ENCODE results near the gene DCDC2. TPM values are rescaled to one million over a fixed set of nuclear protein-coding genes. Genes with fewer than 3 reads are reported as not detected.

The DCDC2 gene
- total RNA-seq, 4 donors from 2014 or later = 0.29 to 0.64 (median 0.42) TPM

- H3K4me3 ChIP-seq = no peak overlapping the region
- in situ Hi-C loops (cut with MboI; ENCODE audit: low sequenced_read_pairs in 4 of 4) = no loop called here
- TF ChIP-seq POLR2A (IDR thresholded peaks at IDR 0.05) = no peak
- TF ChIP-seq CTCF (IDR thresholded peaks at IDR 0.05 in 4 of 5, conservative IDR thresholded peaks at IDR 0.05 in 1 of 5) = no peak
- no peaks in the 10 kb centered on the region for H3K9me3 ChIP-seq
- ATAC-seq (no peak), DNase-seq (no peak)
- no peak overlapping the region for H3K27ac ChIP-seq
- no peaks in the 10 kb centered on the region for H3K36me3 ChIP-seq
- intact Hi-C loops (cut with DNase I; ENCODE audit: low total_unique reads) = no loop called here
- no peaks in the 10 kb centered on the region for H3K4me1 ChIP-seq
- H3K27me3 ChIP-seq = no peaks in the 10 kb centered on the region
Observed at GRCh38 chr6:24191346-24191745, 166.5 kb downstream of the DCDC2 start.

DNA sequence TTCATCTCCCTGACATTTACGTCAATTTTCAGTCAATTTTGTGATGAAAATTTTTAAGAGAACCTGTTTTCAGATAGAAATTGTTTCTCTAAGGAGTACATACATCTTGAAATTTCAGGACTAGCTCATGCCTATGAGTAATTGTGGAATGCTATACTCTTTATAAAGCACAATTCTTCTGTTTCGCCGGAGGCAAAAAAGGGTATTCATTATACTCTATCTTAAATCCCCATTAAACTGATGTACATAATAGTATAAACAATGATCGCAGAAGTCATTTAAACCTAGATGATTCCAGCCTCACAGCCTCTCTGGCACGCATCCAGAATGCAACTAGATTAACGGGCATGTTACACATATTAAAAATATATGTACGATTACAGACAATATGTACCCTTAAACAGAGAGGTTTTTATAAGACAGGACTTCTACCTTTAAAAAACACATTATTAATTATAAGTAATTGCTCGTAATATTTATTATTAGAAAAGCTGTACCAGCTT lies 169.2 kb downstream of the DCDC2 start:
- no peak for ATAC-seq
- Histone ChIP-seq H3K4me3 (no peak overlapping the region), H3K9me3 (no peaks in the 10 kb centered on the region), H3K27ac (no peak overlapping the region), H3K4me1 (no peaks in the 10 kb centered on the region), H3K36me3 (no peaks in the 10 kb centered on the region), H3K27me3 (no peaks in the 10 kb centered on the region)
- intact Hi-C loops (cut with DNase I; ENCODE audit: low total_unique reads) (no loop called here), in situ Hi-C loops (cut with MboI; ENCODE audit: low sequenced_read_pairs in 4 of 4) (no loop called here)
- TF ChIP-seq CTCF (IDR thresholded peaks at IDR 0.05 in 4 of 5, conservative IDR thresholded peaks at IDR 0.05 in 1 of 5) (no peak), POLR2A (IDR thresholded peaks at IDR 0.05) (no peak)
- DNase-seq = no peak

DNA sequence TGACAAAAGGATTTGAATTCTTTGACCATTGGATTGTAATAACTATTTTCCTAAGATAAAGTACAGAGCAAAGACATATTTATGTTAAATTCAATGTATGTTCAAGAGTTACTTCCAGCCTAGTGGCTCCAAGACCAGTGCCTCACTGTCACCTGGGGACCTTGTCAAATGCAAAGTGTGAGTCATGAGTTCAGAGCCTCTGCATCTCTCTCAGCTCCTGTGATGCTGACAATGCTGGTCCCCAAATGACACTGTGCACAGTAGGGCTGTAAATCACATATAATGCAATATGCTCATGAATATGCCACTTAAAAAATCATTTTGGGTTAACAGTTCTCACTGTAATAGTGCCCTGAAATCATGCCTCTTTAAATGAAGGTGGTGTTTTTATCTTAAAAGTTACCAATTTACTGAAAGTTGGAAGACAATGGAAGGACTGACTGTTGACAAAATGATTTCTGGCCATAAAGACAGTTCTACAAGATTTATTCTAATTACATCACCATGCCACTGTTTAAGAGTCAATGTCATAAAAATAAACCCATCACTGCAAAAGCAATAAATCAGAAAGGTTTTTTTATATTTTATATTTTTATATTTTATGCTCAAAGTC lies 169.8 kb downstream of the DCDC2 start:
- Histone ChIP-seq H3K9me3 (no peaks in the 10 kb centered on the region), H3K36me3 (no peaks in the 10 kb centered on the region), H3K4me3 (no peak overlapping the region), H3K27ac (no peak overlapping the region), H3K4me1 (no peaks in the 10 kb centered on the region), H3K27me3 (no peaks in the 10 kb centered on the region)
- in situ Hi-C loops (cut with MboI; ENCODE audit: low sequenced_read_pairs in 4 of 4) = no loop called here
- intact Hi-C loops (cut with DNase I; ENCODE audit: low total_unique reads) = no loop called here
- TF ChIP-seq POLR2A (IDR thresholded peaks at IDR 0.05) (no peak), CTCF (IDR thresholded peaks at IDR 0.05 in 4 of 5, conservative IDR thresholded peaks at IDR 0.05 in 1 of 5) (no peak)
- ATAC-seq (no peak), DNase-seq (no peak)

DNA sequence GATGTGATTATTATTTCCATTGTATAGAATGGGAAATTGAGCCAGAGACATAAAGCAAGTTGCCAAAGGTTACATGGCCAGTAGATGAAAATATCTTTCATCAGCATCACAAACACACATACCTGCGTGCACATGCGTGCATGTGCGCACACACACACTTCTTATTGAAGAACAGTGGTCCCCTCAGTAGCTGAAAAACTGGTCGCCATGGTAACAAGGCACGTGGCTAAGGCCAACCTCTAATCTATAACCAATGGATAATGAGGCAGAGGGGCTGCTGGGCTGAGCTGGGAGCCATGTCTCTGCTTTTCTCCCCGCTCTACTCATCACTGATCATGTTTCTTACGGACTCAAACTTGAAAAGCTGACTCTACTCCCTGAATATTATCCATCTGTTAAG lies 171.5 kb downstream of the DCDC2 start:
- TF ChIP-seq POLR2A (IDR thresholded peaks at IDR 0.05) = no peak
- no peak for TF ChIP-seq CTCF (IDR thresholded peaks at IDR 0.05 in 4 of 5, conservative IDR thresholded peaks at IDR 0.05 in 1 of 5)
- in situ Hi-C loops (cut with MboI; ENCODE audit: low sequenced_read_pairs in 4 of 4) (no loop called here), intact Hi-C loops (cut with DNase I; ENCODE audit: low total_unique reads) (no loop called here)

DNA sequence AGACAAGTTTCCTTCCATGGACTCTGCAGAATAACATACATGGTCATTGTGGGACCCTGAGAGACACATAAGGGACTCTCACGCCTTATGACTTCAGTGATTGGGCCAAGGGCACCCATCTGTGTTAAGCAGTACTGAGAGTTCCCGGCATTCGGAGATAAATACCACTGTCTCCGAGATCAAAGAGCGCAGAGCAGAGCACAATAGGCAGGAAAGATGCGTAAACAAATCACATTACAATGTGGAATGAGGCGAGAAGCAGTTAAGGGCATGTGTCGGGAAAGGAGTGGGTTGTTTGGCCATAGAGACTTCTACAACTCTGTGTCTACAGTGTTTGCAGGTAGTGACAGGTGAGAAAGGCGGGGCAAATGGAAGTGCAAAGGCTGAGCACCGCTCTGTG lies 174.3 kb downstream of the DCDC2 start:
- H3K27ac ChIP-seq = no peak overlapping the region
- no peaks in the 10 kb centered on the region for H3K9me3 ChIP-seq
- ATAC-seq (no peak), DNase-seq (no peak)
- intact Hi-C loops (cut with DNase I; ENCODE audit: low total_unique reads) (no loop called here), in situ Hi-C loops (cut with MboI; ENCODE audit: low sequenced_read_pairs in 4 of 4) (no loop called here)
- H3K4me1 ChIP-seq = no peaks in the 10 kb centered on the region
- TF ChIP-seq POLR2A (IDR thresholded peaks at IDR 0.05) (no peak), CTCF (IDR thresholded peaks at IDR 0.05 in 4 of 5, conservative IDR thresholded peaks at IDR 0.05 in 1 of 5) (no peak)
- no peaks in the 10 kb centered on the region for H3K27me3 ChIP-seq
- H3K36me3 ChIP-seq = no peaks in the 10 kb centered on the region
- H3K4me3 ChIP-seq = no peak overlapping the region

More for the DNA sequence above, 171.5 kb downstream of the DCDC2 start:
- no peak for DNase-seq
- no peaks in the 10 kb centered on the region for H3K36me3 ChIP-seq
- no peak overlapping the region for H3K27ac ChIP-seq
- H3K27me3 ChIP-seq = no peaks in the 10 kb centered on the region
- H3K4me1 ChIP-seq = no peaks in the 10 kb centered on the region
- no peaks in the 10 kb centered on the region for H3K9me3 ChIP-seq
- H3K4me3 ChIP-seq = no peak overlapping the region
- no peak for ATAC-seq

Measured in gastrocnemius medialis (tissue), 4 donors.